Measurements from ENCODE around the gene KDM1B. TPM values are rescaled to one million over a fixed set of nuclear protein-coding genes. Genes with fewer than 3 reads are reported as not detected.
A peak's percentile ranks its signal among the peaks of the same experiment; 100 is the strongest.

Gene KDM1B
- total RNA-seq, 2 donors from 2014 or later: 8.7 to 15.5 TPM

- peaks cover 56% of the 10 kb centered on the region for H3K36me3 ChIP-seq
- DNase-seq (ENCODE audit: low spot score): no peak
- H3K4me3 ChIP-seq: no peak overlapping the region
- H3K27ac ChIP-seq: no peak overlapping the region
- H3K9me3 ChIP-seq: no peaks in the 10 kb centered on the region
- TF ChIP-seq, protein P1, sequence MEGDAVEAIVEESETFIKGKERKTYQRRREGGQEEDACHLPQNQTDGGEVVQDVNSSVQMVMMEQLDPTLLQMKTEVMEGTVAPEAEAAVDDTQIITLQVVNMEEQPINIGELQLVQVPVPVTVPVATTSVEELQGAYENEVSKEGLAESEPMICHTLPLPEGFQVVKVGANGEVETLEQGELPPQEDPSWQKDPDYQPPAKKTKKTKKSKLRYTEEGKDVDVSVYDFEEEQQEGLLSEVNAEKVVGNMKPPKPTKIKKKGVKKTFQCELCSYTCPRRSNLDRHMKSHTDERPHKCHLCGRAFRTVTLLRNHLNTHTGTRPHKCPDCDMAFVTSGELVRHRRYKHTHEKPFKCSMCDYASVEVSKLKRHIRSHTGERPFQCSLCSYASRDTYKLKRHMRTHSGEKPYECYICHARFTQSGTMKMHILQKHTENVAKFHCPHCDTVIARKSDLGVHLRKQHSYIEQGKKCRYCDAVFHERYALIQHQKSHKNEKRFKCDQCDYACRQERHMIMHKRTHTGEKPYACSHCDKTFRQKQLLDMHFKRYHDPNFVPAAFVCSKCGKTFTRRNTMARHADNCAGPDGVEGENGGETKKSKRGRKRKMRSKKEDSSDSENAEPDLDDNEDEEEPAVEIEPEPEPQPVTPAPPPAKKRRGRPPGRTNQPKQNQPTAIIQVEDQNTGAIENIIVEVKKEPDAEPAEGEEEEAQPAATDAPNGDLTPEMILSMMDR (IDR thresholded peaks at IDR 0.05): no peak
- H3K4me1 ChIP-seq: peaks cover 0 to 7% of the 10 kb centered on the region in 2 donors
- no peaks in the 10 kb centered on the region for H3K27me3 ChIP-seq
Measured at GRCh38 chr6:18246205-18246604, 91.0 kb downstream of the KDM1B start.

DNA sequence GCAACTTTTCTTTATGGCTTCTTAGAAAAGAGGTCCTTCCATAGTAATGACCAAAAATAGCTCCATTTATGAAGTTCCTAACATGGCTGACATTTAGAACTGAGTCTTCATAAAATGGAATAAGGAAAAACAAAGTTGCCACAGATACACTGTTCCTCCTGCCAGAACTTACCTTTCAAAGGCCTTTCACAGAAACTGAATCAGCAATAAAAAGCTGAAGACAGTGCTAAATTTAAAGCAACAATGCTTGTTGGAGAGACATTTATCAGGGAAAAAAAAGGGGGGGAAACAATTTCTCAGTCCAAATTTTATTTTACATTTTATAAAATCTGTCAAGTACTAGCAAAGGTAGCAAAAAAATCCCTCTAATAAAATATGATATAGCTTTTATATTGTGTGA is 91.8 kb downstream of the KDM1B start:
- peaks cover 0 to 7% of the 10 kb centered on the region in 2 donors for H3K4me1 ChIP-seq
- H3K4me3 ChIP-seq: no peak overlapping the region
- H3K27ac ChIP-seq: no peak overlapping the region
- TF ChIP-seq, protein P1 (IDR thresholded peaks at IDR 0.05): no peak
- H3K36me3 ChIP-seq: peaks cover 51% of the 10 kb centered on the region
- no peak for DNase-seq (ENCODE audit: low spot score)
- H3K9me3 ChIP-seq: no peaks in the 10 kb centered on the region
- no peaks in the 10 kb centered on the region for H3K27me3 ChIP-seq

GRCh38 chr6:18248698-18249097 is 93.5 kb downstream of the KDM1B start:
- TF ChIP-seq, protein P1 (IDR thresholded peaks at IDR 0.05): no peak
- no peak for DNase-seq (ENCODE audit: low spot score)
- Histone ChIP-seq H3K36me3 (peaks cover 44% of the 10 kb centered on the region), H3K4me1 (peaks cover 0 to 1% of the 10 kb centered on the region in 2 donors), H3K27me3 (no peaks in the 10 kb centered on the region), H3K9me3 (no peaks in the 10 kb centered on the region), H3K27ac (no peak overlapping the region), H3K4me3 (no peak overlapping the region)

GRCh38 chr6:18249271-18249670 is 94.0 kb downstream of the KDM1B start:
- TF ChIP-seq, protein P1 (IDR thresholded peaks at IDR 0.05): no peak
- peaks cover 48% of the 10 kb centered on the region for H3K36me3 ChIP-seq
- peaks cover 0 to 6% of the 10 kb centered on the region in 2 donors for H3K4me1 ChIP-seq
- DNase-seq (ENCODE audit: low spot score): no peak
- no peaks in the 10 kb centered on the region for H3K9me3 ChIP-seq
- H3K27ac ChIP-seq: no peak overlapping the region
- H3K4me3 ChIP-seq: no peak overlapping the region
- no peaks in the 10 kb centered on the region for H3K27me3 ChIP-seq

GRCh38 chr6:18253635-18254034 is 98.4 kb downstream of the KDM1B start:
- DNase-seq (ENCODE audit: low spot score): no peak
- TF ChIP-seq, protein P1 (IDR thresholded peaks at IDR 0.05): no peak
- Histone ChIP-seq H3K27ac (peak overlapping the region; percentile 23 to 47), H3K4me1 (peaks cover 0 to 15% of the 10 kb centered on the region in 2 donors), H3K36me3 (peaks cover 59% of the 10 kb centered on the region), H3K9me3 (no peaks in the 10 kb centered on the region), H3K4me3 (no peak overlapping the region), H3K27me3 (no peaks in the 10 kb centered on the region)

DNA sequence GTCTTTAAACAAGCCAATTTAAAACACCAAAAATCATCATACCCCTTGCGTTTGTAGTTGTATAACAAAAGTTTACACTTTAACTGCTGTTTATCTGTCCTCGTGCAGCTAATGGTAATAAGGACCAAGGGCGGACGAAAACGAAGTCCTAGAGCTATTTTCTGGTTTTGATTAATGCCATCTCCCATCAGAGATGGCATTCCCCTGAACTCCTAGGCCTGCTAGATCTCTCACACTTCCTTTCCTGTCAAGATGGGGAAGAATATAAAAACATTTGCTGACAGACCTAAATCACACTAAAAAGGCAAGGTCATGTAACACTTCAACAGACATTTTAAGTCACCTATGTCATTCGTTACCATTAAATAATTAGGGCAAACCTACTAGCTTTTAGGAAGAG is 99.6 kb downstream of the KDM1B start:
- TF ChIP-seq, protein P1 (IDR thresholded peaks at IDR 0.05): no peak
- Histone ChIP-seq H3K27ac (no peak overlapping the region), H3K9me3 (no peaks in the 10 kb centered on the region), H3K4me1 (peaks cover 0 to 18% of the 10 kb centered on the region in 2 donors), H3K36me3 (peaks cover 48% of the 10 kb centered on the region), H3K4me3 (no peak overlapping the region), H3K27me3 (no peaks in the 10 kb centered on the region)
- no peak for DNase-seq (ENCODE audit: low spot score)
